ELF-1 (cell line): Measurements from ENCODE around the gene AKAP6.

Source experiments
- DNase-seq: peaks from one replicate; pipeline ENCODE4 v3.0.0-alpha.2; 2016; ENCODE audit warnings: low read depth, low spot score

Gene AKAP6

GRCh38 chr14:32611752-32612151 lies 282.7 kb downstream of the AKAP6 start:
- DNase-seq: no peak

DNA sequence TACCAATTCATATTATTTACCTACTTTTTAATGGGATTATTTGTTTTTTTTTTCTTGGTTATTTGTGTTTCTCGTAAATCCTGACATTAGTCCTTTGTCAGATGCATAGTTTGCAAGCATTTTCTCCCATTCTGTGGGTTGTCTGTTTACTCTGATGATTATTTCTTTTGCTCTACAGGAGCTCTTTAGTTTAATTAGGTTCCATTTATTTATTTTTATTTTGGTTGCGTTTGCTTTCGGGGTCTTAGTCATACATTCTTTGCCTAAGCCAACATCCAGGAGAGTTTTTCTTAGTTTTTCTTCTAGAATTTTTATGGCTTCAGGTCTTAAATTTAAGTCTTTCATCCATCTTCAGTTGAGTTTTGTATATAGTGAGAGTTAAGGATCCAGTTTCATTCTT lies 289.9 kb downstream of the AKAP6 start:
- DNase-seq: no peak

DNA sequence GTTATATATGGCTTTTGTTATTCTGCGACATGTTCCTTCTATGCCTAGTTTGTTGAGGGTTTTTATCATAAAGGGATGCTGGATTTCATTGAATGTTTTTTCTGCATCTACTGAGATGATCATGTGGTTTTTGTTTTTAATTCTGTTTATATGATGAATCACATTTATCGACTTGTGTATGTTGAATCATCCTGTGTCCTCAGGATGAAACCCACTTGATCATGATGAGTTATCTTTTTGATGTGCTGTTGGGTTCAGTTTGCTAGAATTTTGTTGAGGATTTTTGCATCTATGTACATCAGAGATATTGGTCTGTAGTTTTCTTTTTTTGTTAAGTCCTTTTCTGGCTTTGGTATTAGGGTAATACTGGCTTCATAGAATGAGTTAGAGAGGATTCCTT lies 291.2 kb downstream of the AKAP6 start:
- DNase-seq: no peak

- no peak for DNase-seq
Measured at GRCh38 chr14:32620724-32621123, 291.6 kb downstream of the AKAP6 start.

GRCh38 chr14:32621585-32621984 lies 292.5 kb downstream of the AKAP6 start:
- DNase-seq: no peak

- no peak for DNase-seq
Measured at GRCh38 chr14:32622742-32623141, 293.6 kb downstream of the AKAP6 start.

- no peak for DNase-seq
Measured at GRCh38 chr14:32623300-32624093, 294.4 kb downstream of the AKAP6 start.

GRCh38 chr14:32625211-32625610 lies 296.1 kb downstream of the AKAP6 start:
- DNase-seq: no peak

- no peak for DNase-seq
Measured at GRCh38 chr14:32627545-32628298, 298.6 kb downstream of the AKAP6 start.

GRCh38 chr14:32629236-32629635 lies 300.1 kb downstream of the AKAP6 start:
- no peak for DNase-seq

DNA sequence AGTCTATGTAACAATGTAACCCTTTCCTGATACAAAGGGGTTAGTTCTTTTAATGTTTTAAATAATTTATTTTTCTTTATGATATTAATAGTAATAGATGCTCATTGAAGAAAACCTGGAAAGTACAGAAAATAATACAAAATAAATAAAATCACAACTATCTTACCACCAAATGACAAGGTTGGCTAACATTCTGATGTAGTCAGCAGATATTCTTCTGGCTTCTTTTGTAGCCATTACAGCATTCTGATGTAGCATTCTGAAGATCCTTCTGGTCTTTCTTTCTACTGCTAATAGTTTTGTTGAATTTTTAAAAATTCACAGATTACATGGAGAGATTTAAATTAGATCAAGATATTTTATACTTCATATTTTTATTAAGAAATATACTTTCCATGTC lies 301.6 kb downstream of the AKAP6 start:
- DNase-seq: no peak

GRCh38 chr14:32633224-32633859 lies 304.2 kb downstream of the AKAP6 start:
- DNase-seq: no peak

DNA sequence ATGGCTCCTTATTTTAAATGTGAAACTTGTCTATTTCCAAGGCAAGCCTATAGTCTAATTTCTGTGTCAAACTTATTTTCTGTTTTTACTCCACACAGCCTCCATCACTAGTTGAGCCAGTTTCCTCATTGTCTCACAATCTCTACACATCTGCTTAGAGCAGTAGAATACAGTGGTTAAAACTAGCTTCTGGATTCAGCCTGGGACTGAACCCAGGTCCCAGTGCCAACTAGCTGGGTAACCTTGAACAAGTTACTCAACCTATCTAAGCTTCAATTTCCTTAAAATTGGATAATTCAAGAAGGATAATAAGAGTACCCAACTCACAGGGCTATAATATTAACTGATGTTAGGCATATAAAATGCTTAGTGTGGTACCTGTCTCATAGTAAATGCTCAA lies 304.8 kb downstream of the AKAP6 start:
- no peak for DNase-seq

- no peak for DNase-seq
Measured at GRCh38 chr14:32635061-32635719, 306.1 kb downstream of the AKAP6 start.

DNA sequence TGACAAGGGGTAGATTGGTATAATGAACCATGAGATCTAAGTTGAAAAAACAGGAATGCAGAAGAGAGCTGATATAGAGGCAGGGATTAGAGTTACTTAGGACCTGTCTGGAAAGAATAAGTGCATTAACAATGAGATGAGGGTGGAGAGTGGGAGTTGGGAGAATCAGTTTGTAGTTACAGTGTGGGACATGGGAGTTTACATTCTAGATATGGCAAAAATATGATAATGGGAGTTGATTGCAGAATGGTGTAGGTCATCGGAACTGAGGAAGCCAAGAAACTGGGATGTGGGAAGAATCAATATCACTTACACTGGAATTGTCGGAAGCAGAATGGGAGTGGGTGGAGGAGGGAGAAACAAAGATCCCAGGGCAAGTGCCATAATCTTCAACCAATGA lies 308.5 kb downstream of the AKAP6 start:
- DNase-seq: no peak

DNA sequence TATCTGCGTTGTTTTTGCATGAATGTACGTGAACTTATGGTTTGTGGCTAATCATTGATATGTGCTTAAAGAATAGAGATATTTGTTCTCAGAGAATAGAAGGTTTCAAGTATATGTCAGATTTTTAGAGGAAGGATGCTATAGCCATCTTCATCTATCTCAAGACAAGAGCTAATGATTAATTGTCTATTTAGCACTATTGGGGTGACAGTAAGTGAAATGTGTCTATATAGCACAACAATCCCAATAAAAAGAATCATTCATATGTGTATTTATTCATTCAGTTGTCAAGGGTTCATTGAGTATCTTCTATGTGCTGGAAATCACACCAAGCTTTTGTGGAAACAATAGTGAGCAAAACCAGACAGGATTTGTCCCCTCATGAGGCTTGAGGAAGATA lies 310.1 kb downstream of the AKAP6 start:
- DNase-seq: no peak

- DNase-seq: no peak
Measured at GRCh38 chr14:32645551-32645950, 316.5 kb downstream of the AKAP6 start.

DNA sequence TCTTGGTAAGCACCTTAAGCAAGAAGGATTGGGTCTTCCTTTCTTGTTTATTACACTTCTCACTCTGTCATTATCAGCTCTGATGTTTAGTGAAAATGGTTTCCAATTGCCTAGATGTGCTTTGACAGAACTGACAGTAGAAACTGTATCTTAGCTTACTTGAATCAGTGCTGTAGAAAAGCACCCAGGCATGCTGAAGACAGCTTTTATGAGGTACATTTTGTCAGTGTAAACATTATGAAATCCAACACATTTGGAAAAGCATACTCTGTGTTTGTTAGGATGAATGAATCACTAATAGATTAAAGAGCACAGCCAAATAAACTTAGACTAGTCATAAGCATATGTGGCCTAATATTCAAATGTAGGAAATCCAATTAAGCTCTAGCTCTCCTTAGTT lies 319.3 kb downstream of the AKAP6 start:
- no peak for DNase-seq

DNA sequence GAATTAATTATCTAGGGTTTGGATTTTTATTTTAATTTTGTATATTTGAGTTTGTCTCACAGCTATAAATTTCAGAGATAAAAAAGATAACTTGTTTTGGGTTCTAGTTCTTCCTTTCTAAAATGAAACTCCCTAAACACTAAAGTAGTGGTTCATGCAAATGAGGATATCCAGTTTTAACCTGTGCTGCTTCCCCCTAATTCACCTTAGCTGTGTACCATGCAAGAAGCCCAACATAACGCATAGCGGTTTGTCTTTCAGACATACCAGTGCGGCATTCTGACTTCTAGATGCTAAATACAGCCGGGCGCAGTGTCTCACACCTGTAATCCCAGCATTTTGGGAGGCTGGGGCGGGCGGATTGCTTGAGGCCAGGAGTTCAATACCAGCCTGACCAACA lies 320.9 kb downstream of the AKAP6 start:
- no peak for DNase-seq

GRCh38 chr14:32650665-32651064 lies 321.6 kb downstream of the AKAP6 start:
- DNase-seq: no peak

- no peak for DNase-seq
Measured at GRCh38 chr14:32654106-32654505, 325.0 kb downstream of the AKAP6 start.

DNA sequence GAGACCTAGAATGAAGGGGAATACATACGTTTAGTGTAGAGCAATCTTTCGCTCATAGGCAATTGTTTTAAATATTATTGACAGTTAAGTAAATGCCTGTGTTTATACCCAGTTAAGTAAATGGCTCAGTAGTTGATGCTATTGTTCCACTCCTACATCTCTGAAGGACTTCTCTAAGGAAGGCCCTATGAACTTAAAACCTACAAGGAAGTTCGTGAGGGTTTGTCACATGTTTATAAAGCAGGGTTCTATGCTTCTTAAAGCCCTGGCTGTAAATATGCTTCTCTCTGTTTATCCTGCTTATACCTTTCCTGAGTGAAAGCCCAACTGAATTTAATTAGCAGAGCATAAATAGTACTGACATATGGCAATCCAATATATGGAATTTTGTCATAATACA lies 327.5 kb downstream of the AKAP6 start:
- DNase-seq: no peak
